Neuronal stem cell (in vitro differentiated cells): Measurements from ENCODE around the gene AMBRA1.

Source experiments
- DNase-seq: peaks from one replicate; pipeline ENCODE4 v3.0.0-alpha.2; 2013; ENCODE audit warnings: low spot score
- H2AFZ ChIP-seq: one replicate; pipeline ENCODE4 v1.6.1; 2013; ENCODE audit warnings: mild to moderate bottlenecking, low read length, inconsistent platforms
- H2AK5ac ChIP-seq: 2 replicates; pipeline ENCODE4 v1.6.1; 2013; ENCODE audit warnings: low read depth, mild to moderate bottlenecking, inconsistent platforms, low read length, moderate library complexity, mixed read lengths
- H2BK120ac ChIP-seq: 2 replicates; pipeline ENCODE4 v1.6.1; 2013; ENCODE audit warnings: low read depth, mild to moderate bottlenecking, inconsistent platforms, low read length, moderate library complexity, mixed read lengths
- H2BK12ac ChIP-seq: one replicate; pipeline ENCODE4 v1.6.1; 2013; ENCODE audit warnings: low read length, inconsistent platforms
- H2BK15ac ChIP-seq: 2 replicates; pipeline ENCODE4 v1.6.1; 2013; ENCODE audit warnings: mild to moderate bottlenecking, low read length, inconsistent platforms, mixed read lengths
- H2BK5ac ChIP-seq: one replicate; pipeline ENCODE4 v1.6.1; 2013; ENCODE audit warnings: inconsistent platforms, mild to moderate bottlenecking, low read length, moderate library complexity
- H3K14ac ChIP-seq: one replicate; pipeline ENCODE4 v1.6.1; 2013; ENCODE audit warnings: low read length, inconsistent platforms
- H3K18ac ChIP-seq: 2 replicates; pipeline ENCODE4 v1.6.1; 2013; ENCODE audit warnings: low read length, inconsistent platforms
- H3K23ac ChIP-seq: 2 replicates; pipeline ENCODE4 v1.6.1; 2013; ENCODE audit warnings: low read depth, mild to moderate bottlenecking, mixed read lengths, low read length, inconsistent platforms; ENCODE audit not compliant: poor library complexity
- H3K27ac ChIP-seq: replicated peaks from 3 replicates; pipeline ENCODE4 v1.5.1; 2013; ENCODE audit warnings: low read length, inconsistent platforms
- H3K27me3 ChIP-seq, 3 experiments: 2 replicates each; pipeline ENCODE4 v1.6.1; 2013; ENCODE audit warnings: low read length in 3 of 3, mild to moderate bottlenecking in 2 of 3, inconsistent platforms in 1 of 3, low read depth in 1 of 3, mixed read lengths in 1 of 3, moderate library complexity in 1 of 3; ENCODE audit not compliant: control insufficient read depth in 3 of 3, insufficient read depth in 3 of 3
- H3K36me3 ChIP-seq, 2 donors: replicated peaks in 1 of 2; 2 replicates each; pipeline ENCODE4 v1.6.1; 2013; ENCODE audit warnings: low read length in 2 of 2; ENCODE audit not compliant: control insufficient read depth in 2 of 2, insufficient read depth in 2 of 2
- H3K4ac ChIP-seq: 2 replicates; pipeline ENCODE4 v1.6.1; 2013; ENCODE audit warnings: inconsistent platforms, mild to moderate bottlenecking, low read length, moderate library complexity
- H3K4me1 ChIP-seq, 2 donors: 1 replicate in 1 of 2; 2 replicates in 1 of 2; pipeline ENCODE4 v1.6.1; 2013; ENCODE audit warnings: low read length in 2 of 2, low read depth in 1 of 2; ENCODE audit not compliant: control insufficient read depth in 2 of 2, insufficient read depth in 1 of 2
- H3K4me2 ChIP-seq: one replicate; pipeline ENCODE4 v1.6.1; 2013; ENCODE audit warnings: mild to moderate bottlenecking, low read length, inconsistent platforms; ENCODE audit not compliant: insufficient read depth, poor library complexity, severe bottlenecking
- H3K4me3 ChIP-seq, 2 donors: 2 replicates each; pipeline ENCODE4 v1.5.1; 2013; ENCODE audit warnings: low read length in 2 of 2, mild to moderate bottlenecking in 2 of 2, inconsistent platforms in 1 of 2, moderate library complexity in 1 of 2
- H3K79me1 ChIP-seq: one replicate; pipeline ENCODE4 v1.6.1; 2013; ENCODE audit warnings: low read depth, mild to moderate bottlenecking, inconsistent platforms, low read length, moderate library complexity
- H3K9ac ChIP-seq: one replicate; pipeline ENCODE4 v1.6.1; 2013; ENCODE audit warnings: mild to moderate bottlenecking, low read depth, low read length, inconsistent platforms; ENCODE audit not compliant: poor library complexity
- H3K9me3 ChIP-seq, 2 donors: replicated peaks in 1 of 2; 2 replicates each; pipeline versions ENCODE3 to v1.6.1; 2013; ENCODE audit warnings: low read length in 2 of 2, mild to moderate bottlenecking in 2 of 2, inconsistent platforms in 1 of 2, low read depth in 1 of 2, mixed read lengths in 1 of 2, moderate library complexity in 1 of 2; ENCODE audit not compliant: control insufficient read depth in 2 of 2, insufficient read depth in 1 of 2
- H4K8ac ChIP-seq: one replicate; pipeline ENCODE4 v1.6.1; 2013; ENCODE audit warnings: low read depth, mild to moderate bottlenecking, inconsistent platforms, low read length, moderate library complexity
- H4K91ac ChIP-seq: one replicate; pipeline ENCODE4 v1.6.1; 2013; ENCODE audit warnings: low read length, low read depth, mild to moderate bottlenecking, inconsistent platforms; ENCODE audit not compliant: poor library complexity
- WGBS, 2 donors: extraction: QIAGEN DNeasy Blood & Tissue Kit; methylation state at CpG; one replicate each; pipeline ENCODE4 v1.1.7; 2013; ENCODE audit warnings: missing lambda C conversion rate in 2 of 2, mixed read lengths in 1 of 2; ENCODE audit not compliant: insufficient read length in 2 of 2, insufficient replicate concordance in 1 of 2; ENCODE audit errors: extremely low coverage in 2 of 2; 5-methylcytosine and 5-hydroxymethylcytosine counted together

The AMBRA1 gene

DNA sequence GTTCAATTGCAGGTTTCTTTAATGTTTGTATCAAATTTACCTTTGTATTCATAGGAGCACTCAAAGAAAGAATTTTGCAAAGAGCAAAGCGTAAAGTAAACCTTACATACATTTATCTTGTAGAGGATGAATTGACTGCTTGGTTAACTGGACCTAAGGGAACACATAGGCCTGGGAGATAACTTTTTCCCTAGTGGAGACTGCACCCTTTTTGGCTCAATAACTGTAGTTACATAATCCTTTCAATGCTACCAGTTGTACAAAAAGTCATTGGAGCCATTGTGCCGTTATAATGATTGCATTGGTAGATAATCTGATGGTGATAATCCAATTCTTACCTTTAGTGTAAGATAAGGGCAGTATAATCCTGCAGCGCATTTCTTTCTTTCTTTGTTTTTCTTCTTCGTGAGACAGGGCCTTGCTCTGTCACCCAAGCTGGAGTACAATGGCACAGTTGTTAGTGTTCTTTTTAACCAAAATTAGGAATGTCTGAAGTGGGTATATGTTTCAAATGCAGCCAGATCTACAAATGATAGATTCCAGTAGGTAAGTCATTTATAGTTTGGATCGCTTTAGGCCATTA lies 41.8 kb upstream of the AMBRA1 start:
- Histone ChIP-seq H3K4ac (no peak overlapping the region), H3K9ac (no peak overlapping the region), H3K9me3 (no peaks in the 10 kb centered on the region), H2AFZ (no peak overlapping the region), H3K27ac (no peak overlapping the region), H4K8ac (no peak overlapping the region), H4K91ac (no peak overlapping the region), H3K14ac (no peak overlapping the region), H3K27me3 (no peaks in the 10 kb centered on the region), H2AK5ac (no peak overlapping the region), H3K4me2 (no peak overlapping the region), H3K23ac (no peak overlapping the region), H3K4me3 (no peak overlapping the region), H2BK15ac (no peak overlapping the region), H3K36me3 (peaks cover 2 to 52% of the 10 kb centered on the region in 2 donors), H3K18ac (no peak overlapping the region), H2BK12ac (no peak overlapping the region), H3K79me1 (peaks cover 1% of the 10 kb centered on the region), H2BK120ac (no peak overlapping the region), H3K4me1 (no peaks in the 10 kb centered on the region), H2BK5ac (no peak overlapping the region)
- DNase-seq = no peak
- no CpG with 5 or more reads among the region's 5 CpGs for WGBS, 2 donors

DNA sequence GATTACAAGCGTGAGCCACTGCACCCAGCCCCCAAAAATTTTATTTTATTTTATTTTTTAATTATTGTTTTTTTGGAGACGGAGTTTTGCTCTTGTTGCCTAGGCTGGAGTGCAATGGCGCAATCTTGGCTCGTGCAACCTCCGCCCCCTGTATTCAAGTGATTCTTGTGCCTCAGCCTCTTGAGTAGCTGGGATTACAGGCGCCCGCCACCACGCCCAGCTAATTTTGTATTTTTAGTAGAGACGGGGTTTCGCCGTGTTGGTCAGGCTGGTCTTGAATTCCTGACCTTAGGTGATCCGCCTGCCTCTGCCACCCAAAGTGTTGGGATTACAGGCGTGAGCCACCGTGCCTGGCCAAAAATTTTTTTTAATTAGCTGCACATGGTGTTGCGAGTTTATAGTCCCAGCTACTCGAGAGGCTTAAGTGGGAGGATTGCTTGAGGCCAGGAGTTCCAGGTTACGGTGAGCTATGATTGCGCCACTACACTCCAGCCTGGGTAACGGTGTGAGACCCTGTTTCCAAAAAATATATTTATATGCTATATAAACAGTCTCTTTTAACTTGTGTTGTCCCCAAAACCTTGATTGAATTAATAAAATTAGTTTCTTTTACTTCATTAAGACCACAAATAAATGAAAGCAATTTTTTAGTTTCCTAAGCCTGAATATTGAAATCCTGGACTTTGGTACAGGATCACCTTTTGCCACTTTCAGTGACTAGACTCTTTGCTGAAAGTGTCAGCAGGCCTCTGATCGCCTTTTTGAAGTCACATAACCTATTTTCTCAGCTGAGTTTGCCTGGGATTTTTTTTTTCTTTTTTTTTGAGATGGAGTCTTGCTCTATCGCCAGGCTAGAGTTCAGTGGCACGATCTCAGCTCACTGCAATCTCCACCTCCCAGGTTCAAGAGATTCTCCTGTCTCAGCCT lies 39.7 kb upstream of the AMBRA1 start:
- H2AFZ ChIP-seq = no peak overlapping the region
- no peak overlapping the region for H4K91ac ChIP-seq
- H2BK5ac ChIP-seq = no peak overlapping the region
- no peaks in the 10 kb centered on the region for H3K27me3 ChIP-seq
- H3K36me3 ChIP-seq = peaks cover 0 to 57% of the 10 kb centered on the region in 2 donors
- H3K9ac ChIP-seq = no peak overlapping the region
- H3K4me3 ChIP-seq = no peak overlapping the region
- H3K4me2 ChIP-seq = no peak overlapping the region
- H3K79me1 ChIP-seq = peaks cover 1% of the 10 kb centered on the region
- no peak overlapping the region for H3K4ac ChIP-seq
- no peaks in the 10 kb centered on the region for H3K4me1 ChIP-seq
- no peak overlapping the region for H3K14ac ChIP-seq
- no peak overlapping the region for H4K8ac ChIP-seq
- no peak overlapping the region for H2BK15ac ChIP-seq
- H2AK5ac ChIP-seq = no peak overlapping the region
- H2BK12ac ChIP-seq = no peak overlapping the region
- no peak overlapping the region for H3K27ac ChIP-seq
- no peak overlapping the region for H2BK120ac ChIP-seq
- no peak overlapping the region for H3K23ac ChIP-seq
- DNase-seq = no peak
- WGBS, 2 donors = no CpG with 5 or more reads among the region's 22 CpGs
- H3K9me3 ChIP-seq = no peaks in the 10 kb centered on the region
- no peak overlapping the region for H3K18ac ChIP-seq

- WGBS, 2 donors = no CpG with 5 or more reads among the region's 1 CpG
- Histone ChIP-seq H3K4me1 (no peaks in the 10 kb centered on the region), H3K36me3 (peaks cover 0 to 62% of the 10 kb centered on the region in 2 donors), H4K91ac (no peak overlapping the region), H2BK5ac (no peak overlapping the region), H4K8ac (no peak overlapping the region), H3K9me3 (no peaks in the 10 kb centered on the region), H2AFZ (no peak overlapping the region), H3K9ac (no peak overlapping the region), H3K23ac (no peak overlapping the region), H3K79me1 (no peaks in the 10 kb centered on the region), H3K4ac (no peak overlapping the region), H3K18ac (no peak overlapping the region), H2BK12ac (no peak overlapping the region), H2BK15ac (no peak overlapping the region), H2AK5ac (no peak overlapping the region), H3K4me3 (no peak overlapping the region), H3K27me3 (no peaks in the 10 kb centered on the region), H3K4me2 (no peak overlapping the region), H2BK120ac (no peak overlapping the region), H3K14ac (no peak overlapping the region), H3K27ac (no peak overlapping the region)
- DNase-seq = no peak
These were observed 38.7 kb upstream of the AMBRA1 start for GRCh38 chr11:46632502-46632901.

DNA sequence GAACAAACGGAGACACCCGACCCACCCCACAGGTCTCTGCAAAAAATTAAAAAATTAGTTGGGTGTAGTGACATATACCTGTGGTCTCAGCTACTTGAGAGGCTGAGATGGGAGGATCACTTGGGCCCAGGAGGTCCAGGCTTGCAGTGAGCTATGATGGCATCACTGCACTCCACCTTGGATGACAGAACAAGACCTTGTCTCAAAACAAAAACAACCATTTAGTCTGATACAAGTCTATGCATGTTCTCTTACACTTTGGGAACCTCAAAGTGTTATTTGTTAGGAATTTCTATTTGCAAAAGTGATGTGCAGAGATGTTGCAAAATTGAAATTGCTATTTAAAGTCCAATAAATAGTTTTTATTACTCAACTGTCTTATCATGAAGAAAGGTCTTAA lies 37.9 kb upstream of the AMBRA1 start:
- H2AFZ ChIP-seq = no peak overlapping the region
- H3K4me1 ChIP-seq = no peaks in the 10 kb centered on the region
- no peak overlapping the region for H3K14ac ChIP-seq
- H3K4ac ChIP-seq = no peak overlapping the region
- no peak overlapping the region for H3K4me2 ChIP-seq
- no peak overlapping the region for H3K18ac ChIP-seq
- H3K9ac ChIP-seq = no peak overlapping the region
- H3K9me3 ChIP-seq = no peaks in the 10 kb centered on the region
- H3K23ac ChIP-seq = no peak overlapping the region
- no peaks in the 10 kb centered on the region for H3K79me1 ChIP-seq
- no CpG with 5 or more reads among the region's 2 CpGs for WGBS, 2 donors
- no peak overlapping the region for H2BK12ac ChIP-seq
- no peak for DNase-seq
- H2AK5ac ChIP-seq = no peak overlapping the region
- no peak overlapping the region for H4K8ac ChIP-seq
- no peak overlapping the region for H3K27ac ChIP-seq
- H2BK15ac ChIP-seq = no peak overlapping the region
- H2BK120ac ChIP-seq = no peak overlapping the region
- no peak overlapping the region for H3K4me3 ChIP-seq
- H3K36me3 ChIP-seq = peaks cover 0 to 59% of the 10 kb centered on the region in 2 donors
- no peak overlapping the region for H2BK5ac ChIP-seq
- no peaks in the 10 kb centered on the region for H3K27me3 ChIP-seq
- H4K91ac ChIP-seq = no peak overlapping the region
